K562 (cell line): Measurements from ENCODE around the gene CKLF. TPM values are rescaled to one million over a fixed set of nuclear protein-coding genes. Genes with fewer than 3 reads are reported as not detected.

Source experiments
- BCLAF1 ChIP-seq, 2 experiments: fragments of 450-650 bp in 1 of 2; IDR thresholded peaks; 2 replicates each; pipeline ENCODE4 v1.6.1; 2011 to 2017; ENCODE audit warnings: low read depth in 2 of 2, antibody characterized with exemption in 1 of 2, borderline replicate concordance in 1 of 2, low read length in 1 of 2, mild to moderate bottlenecking in 1 of 2, mixed read lengths in 1 of 2; ENCODE audit not compliant: control insufficient read depth in 1 of 2
- DIDO1 ChIP-seq: fragments of 450-650 bp; IDR thresholded peaks from 2 replicates; pipeline ENCODE4 v1.6.1; 2016; ENCODE audit warnings: low read depth, missing biosample characterization, missing genetic modification characterization
- HES1 ChIP-seq: fragments of 450-650 bp; IDR thresholded peaks from 2 replicates; pipeline ENCODE4 v1.6.1; 2016; ENCODE audit warnings: low read depth, mild to moderate bottlenecking, moderate library complexity
- KHSRP ChIP-seq: fragments of 450-650 bp; IDR thresholded peaks from 2 replicates; pipeline ENCODE4 v1.6.1; 2017
- NCOA6 ChIP-seq: fragments of 450-650 bp; IDR thresholded peaks from 2 replicates; pipeline ENCODE4 v1.6.1; 2017; ENCODE audit warnings: mild to moderate bottlenecking
- PCBP2 ChIP-seq: fragments of 200-400 bp; formaldehyde crosslinking; IDR thresholded peaks from 2 replicates; pipeline ENCODE4 v1.6.1; 2018; ENCODE audit warnings: low read length, low read depth, mild to moderate bottlenecking, moderate library complexity; ENCODE audit not compliant: poor library complexity, severe bottlenecking
- PRPF4 ChIP-seq: fragments of 200-400 bp; formaldehyde crosslinking; IDR thresholded peaks from one replicate; pipeline ENCODE4 v1.6.1; 2017; ENCODE audit warnings: low read length, low read depth, mild to moderate bottlenecking; ENCODE audit not compliant: insufficient read depth, poor library complexity, severe bottlenecking
- PURB ChIP-seq: sonication (generic); formaldehyde crosslinking; IDR thresholded peaks from 2 replicates; pipeline ENCODE4 v1.9.0; 2021; ENCODE audit warnings: low read depth, mild to moderate bottlenecking, missing genetic modification reagents
- RREB1 ChIP-seq: fragments of 250-450 bp; sonication (Bioruptor Pico); IDR thresholded peaks from 2 replicates; pipeline ENCODE4 v1.4.0; 2020
- ZNF408 ChIP-seq: fragments of 250-450 bp; sonication (Bioruptor Pico); IDR thresholded peaks from 2 replicates; pipeline ENCODE4 v1.4.0; 2020; ENCODE audit warnings: low read depth, mild to moderate bottlenecking, moderate library complexity
- polyA plus RNA-seq, 8 experiments: library from polyadenylated mRNA; depleted of rRNA in 4 of 8; stranded (reverse) in 5 of 8; unstranded in 3 of 8; fragments of >200 nt; fragmentation: Nextera tagmentation in 2 of 8; fragmentation: Illumina TruSeq in 1 of 8; extraction: Ambion mirVana in 2 of 8; extraction: Trizol in 1 of 8; gene quantifications; 2 replicates each; pipeline versions ENCODE4 v1.2.1 to v1.2.3, GENCODE V29; 2011 to 2014; ENCODE audit warnings: inconsistent platforms in 1 of 8, missing spikeins in 1 of 8
- total RNA-seq, 7 experiments: library from RNA; depleted of rRNA in 6 of 7; stranded (reverse); fragments of >200 nt in 6 of 7; fragmentation: Illumina TruSeq in 2 of 7; extraction: Trizol in 2 of 7; gene quantifications; 2 replicates each; pipeline versions ENCODE4 v1.2.1 to v1.2.3, GENCODE V29; 2011 to 2021; ENCODE audit warnings: low replicate concordance in 1 of 7
- TF ChIP-seq, protein P1 (sequence below): fragments of 250-450 bp; sonication (Bioruptor Pico); IDR thresholded peaks from 2 replicates; pipeline ENCODE4 v1.8.0; 2021; ENCODE audit warnings: moderate library complexity, mild to moderate bottlenecking, inconsistent platforms
- TF ChIP-seq, protein P2 (sequence below): fragments of 450-650 bp; IDR thresholded peaks from 2 replicates; pipeline ENCODE4 v1.6.1; 2017; ENCODE audit warnings: mild to moderate bottlenecking, moderate library complexity

CKLF gene
- total and polyA plus RNA-seq, 9 of the 15 experiments (the other 6 are each of a cell fraction or from before 2014, with no cell fraction given) = 84.8 to 322 (median 118) TPM

GRCh38 chr16:66552286-66553177, at the start of gene CKLF (continued):
- TF ChIP-seq, protein P1, sequence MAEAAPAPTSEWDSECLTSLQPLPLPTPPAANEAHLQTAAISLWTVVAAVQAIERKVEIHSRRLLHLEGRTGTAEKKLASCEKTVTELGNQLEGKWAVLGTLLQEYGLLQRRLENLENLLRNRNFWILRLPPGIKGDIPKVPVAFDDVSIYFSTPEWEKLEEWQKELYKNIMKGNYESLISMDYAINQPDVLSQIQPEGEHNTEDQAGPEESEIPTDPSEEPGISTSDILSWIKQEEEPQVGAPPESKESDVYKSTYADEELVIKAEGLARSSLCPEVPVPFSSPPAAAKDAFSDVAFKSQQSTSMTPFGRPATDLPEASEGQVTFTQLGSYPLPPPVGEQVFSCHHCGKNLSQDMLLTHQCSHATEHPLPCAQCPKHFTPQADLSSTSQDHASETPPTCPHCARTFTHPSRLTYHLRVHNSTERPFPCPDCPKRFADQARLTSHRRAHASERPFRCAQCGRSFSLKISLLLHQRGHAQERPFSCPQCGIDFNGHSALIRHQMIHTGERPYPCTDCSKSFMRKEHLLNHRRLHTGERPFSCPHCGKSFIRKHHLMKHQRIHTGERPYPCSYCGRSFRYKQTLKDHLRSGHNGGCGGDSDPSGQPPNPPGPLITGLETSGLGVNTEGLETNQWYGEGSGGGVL (CRISPR knock-in tag) = no peak
- TF ChIP-seq, protein P2, sequence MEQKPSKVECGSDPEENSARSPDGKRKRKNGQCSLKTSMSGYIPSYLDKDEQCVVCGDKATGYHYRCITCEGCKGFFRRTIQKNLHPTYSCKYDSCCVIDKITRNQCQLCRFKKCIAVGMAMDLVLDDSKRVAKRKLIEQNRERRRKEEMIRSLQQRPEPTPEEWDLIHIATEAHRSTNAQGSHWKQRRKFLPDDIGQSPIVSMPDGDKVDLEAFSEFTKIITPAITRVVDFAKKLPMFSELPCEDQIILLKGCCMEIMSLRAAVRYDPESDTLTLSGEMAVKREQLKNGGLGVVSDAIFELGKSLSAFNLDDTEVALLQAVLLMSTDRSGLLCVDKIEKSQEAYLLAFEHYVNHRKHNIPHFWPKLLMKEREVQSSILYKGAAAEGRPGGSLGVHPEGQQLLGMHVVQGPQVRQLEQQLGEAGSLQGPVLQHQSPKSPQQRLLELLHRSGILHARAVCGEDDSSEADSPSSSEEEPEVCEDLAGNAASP = no peak
- TF ChIP-seq BCLAF1 (IDR thresholded peaks at IDR 0.05; ENCODE audit: borderline replicate concordance in 1 of 2, control insufficient read depth in 1 of 2, low read depth in 2 of 2, low read length in 1 of 2) (no peak), PCBP2 (no peak), RREB1 (CRISPR knock-in tag) (peak; percentile 25; the same call in 1 of the 2 replicates), PURB (CRISPR knock-in tag) (no peak), NCOA6 (no peak), KHSRP (no peak), DIDO1 (0 out of 2 replicates have a peak, but pooled peaks have one; percentile 28), ZNF408 (no peak), HES1 (no peak), PRPF4 (no peak)
